ENCODE measurements around the gene CCDC28A.
A peak's percentile ranks its signal among the peaks of the same experiment; 100 is the strongest.
"Not testable (repeated sequence)": the region's sequence is repeated elsewhere in the genome, so short reads cannot be mapped to it uniquely, and the experiment has no call there.

The CCDC28A gene

DNA sequence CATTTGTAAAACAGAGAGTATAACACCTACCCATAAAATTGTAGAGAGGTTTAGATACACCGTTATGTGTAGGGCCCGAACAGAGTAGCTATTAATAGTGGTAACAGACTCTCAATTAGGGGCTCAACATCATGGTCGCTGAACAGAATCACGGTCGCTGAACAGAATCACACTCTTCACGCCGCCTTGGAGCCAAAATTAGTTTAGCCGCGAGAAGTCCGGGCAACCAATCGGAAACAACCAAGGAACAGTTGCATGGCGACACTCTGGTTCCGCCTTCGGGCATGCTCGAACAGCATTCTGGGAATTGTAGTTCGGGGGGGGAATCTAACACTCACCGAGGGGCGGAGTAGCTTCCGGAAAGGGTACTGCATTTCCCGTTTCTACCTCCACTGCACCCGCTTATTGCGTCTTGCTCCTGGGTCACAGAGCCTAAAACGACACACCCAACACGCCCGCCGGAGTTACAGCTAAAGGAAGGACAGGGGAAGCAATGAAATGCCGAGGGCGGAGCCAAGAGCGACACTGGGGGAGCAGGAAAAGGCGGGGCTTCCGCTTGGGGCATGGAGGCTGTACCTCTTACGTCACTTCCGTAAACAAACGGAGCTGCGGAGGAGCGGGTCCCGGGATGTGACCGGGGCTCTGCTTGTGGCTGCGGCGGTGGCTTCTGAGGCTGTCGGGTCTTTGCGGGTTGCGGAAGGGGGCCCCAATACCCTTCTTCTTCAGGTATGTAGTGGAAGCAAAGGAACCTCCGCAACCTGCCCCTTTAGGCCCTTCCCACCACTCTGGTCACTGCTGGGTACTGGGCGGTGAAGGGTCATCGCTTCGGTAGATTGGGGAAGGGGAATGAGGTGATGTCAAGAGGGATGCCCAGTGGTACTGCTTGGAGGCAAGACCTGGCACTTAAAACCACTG lies at the start of gene CCDC28A:
TSS of gene CCDC28A (plus strand) at position 593 of the 915 bp plus-strand sequence. CDS start 2,352 bp downstream, outside the sequence.
- Mint-ChIP-seq H3K9me3 (no peaks in the 10 kb centered on the region), H3K27ac (peak within 1 kb of the TSS; percentile 99), H3K27me3 (no peaks in the 10 kb centered on the region), H3K4me3 (peak within 1 kb of the TSS; percentile 98), H3K36me3 (peaks cover 6% of the 10 kb centered on the region), H3K4me1 (peaks cover 46% of the 10 kb centered on the region)

DNA sequence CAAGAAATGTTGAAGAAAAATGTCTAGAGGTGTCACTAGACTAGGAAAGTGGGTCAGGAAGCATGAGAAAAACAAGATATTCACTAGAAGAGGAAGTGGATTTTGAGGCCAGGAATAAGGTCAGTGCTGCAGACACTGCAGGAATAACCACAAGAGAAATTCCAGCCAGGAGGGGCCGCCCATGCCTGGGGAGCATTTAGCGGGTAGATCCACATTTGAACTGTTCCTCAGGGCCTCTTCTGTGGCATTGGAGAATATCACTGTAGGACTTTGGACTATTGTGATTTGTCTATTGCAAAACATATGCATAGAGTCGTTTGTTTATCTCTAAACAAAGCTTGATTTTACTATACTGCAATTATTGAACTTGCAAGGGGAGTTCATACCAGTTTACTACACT lies 49.6 kb upstream of the CCDC28A start:
- no peaks in the 10 kb centered on the region for H3K36me3 Mint-ChIP-seq
- no peaks in the 10 kb centered on the region for H3K27me3 Mint-ChIP-seq
- no peak overlapping the region for H3K27ac Mint-ChIP-seq
- H3K9me3 Mint-ChIP-seq, result no peaks in the 10 kb centered on the region
- H3K4me1 Mint-ChIP-seq, result no peaks in the 10 kb centered on the region
- no peak overlapping the region for H3K4me3 Mint-ChIP-seq

DNA sequence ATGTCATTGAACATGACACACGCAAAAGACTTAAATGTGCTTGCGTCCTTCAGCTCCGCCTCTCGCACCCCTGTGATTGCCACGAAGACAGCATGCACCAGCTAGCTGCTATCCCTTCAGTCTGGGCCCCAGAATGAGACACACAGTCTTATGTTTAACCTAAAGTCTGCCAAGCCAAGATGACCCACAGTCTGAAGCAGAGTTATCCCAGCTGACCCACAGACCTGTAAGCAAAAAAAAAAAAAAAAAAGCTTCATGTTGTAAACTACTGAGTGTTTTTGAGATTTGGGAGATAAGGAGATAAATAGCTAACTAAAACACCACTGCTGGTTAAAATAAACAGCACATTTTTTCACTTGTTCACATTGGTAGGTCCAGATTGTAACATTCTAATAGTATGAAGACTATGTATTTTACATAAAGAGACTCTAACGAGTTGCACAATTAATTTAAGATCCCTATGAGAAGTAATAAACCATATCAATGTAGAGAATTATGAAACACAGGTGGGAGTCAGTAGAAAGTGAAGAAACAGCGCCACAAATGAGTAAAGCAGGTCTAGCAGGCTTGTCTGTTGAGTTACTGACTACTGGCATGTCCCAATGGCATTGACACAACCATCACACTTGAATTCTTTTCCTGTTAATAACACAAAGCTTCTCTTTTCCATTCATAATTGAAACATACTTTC lies 47.4 kb upstream of the CCDC28A start:
- no peak overlapping the region for H3K4me3 Mint-ChIP-seq
- no peaks in the 10 kb centered on the region for H3K9me3 Mint-ChIP-seq
- no peaks in the 10 kb centered on the region for H3K27me3 Mint-ChIP-seq
- no peak overlapping the region for H3K27ac Mint-ChIP-seq
- no peaks in the 10 kb centered on the region for H3K36me3 Mint-ChIP-seq
- no peaks in the 10 kb centered on the region for H3K4me1 Mint-ChIP-seq

DNA sequence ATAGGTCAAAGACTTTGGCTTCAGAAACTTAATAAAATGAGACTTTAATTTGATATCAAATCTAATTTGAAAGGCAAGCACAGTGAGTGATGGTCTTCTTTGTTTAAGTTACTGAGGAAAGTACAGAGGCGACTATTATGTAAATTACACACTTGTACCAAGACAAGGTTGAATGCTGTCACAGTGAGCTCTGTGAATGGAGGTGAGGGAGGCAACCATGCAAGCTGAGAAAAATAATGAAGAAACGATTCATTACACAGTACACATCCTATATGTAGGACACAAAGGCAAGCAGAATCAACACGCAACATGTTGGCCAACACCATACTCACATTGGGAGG lies 46.8 kb upstream of the CCDC28A start:
- Mint-ChIP-seq H3K36me3 (no peaks in the 10 kb centered on the region), H3K4me3 (no peak overlapping the region), H3K27ac (no peak overlapping the region), H3K4me1 (no peaks in the 10 kb centered on the region), H3K27me3 (no peaks in the 10 kb centered on the region), H3K9me3 (no peaks in the 10 kb centered on the region)

DNA sequence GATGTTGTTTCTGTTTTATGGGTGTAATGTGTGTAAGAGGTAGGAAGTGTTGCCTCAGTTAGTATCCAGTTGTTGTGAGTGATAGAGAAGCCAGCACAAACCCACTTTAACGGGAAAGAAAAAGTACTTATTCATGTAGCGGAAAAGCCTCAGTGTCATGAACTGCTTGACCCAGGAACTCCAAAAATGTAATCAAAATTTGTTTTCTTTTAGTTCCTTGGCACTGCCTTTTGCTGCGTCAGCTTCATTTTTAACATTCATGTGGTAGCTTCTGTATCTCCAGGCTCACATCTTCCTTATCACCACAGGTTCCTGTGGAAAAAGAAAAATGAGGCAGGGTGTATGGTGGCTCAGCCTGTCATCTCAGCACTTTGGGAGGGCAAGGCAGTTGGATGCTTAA lies 46.4 kb upstream of the CCDC28A start:
- no peak overlapping the region for H3K27ac Mint-ChIP-seq
- H3K27me3 Mint-ChIP-seq, result no peaks in the 10 kb centered on the region
- H3K4me3 Mint-ChIP-seq, result no peak overlapping the region
- no peaks in the 10 kb centered on the region for H3K4me1 Mint-ChIP-seq
- no peaks in the 10 kb centered on the region for H3K36me3 Mint-ChIP-seq
- no peaks in the 10 kb centered on the region for H3K9me3 Mint-ChIP-seq

DNA sequence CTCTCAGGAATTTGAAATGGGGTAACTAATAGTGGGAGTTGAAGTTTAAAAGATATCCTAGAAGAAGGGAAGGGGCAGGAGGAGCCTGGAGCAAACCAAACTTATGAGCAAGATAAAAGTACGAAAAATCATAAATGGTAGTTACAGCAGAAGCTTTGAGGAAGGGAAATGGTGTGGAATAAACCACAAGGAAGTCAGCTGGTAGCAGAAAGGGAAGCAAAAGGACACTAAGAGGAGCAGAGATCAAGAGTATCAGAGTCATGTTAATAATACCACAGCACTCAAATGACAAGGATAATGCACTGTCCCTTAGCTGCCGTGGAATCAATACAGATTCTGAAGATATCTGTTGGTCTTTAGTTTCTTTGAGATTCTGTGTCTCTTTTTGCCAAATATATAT lies 44.9 kb upstream of the CCDC28A start:
- no peaks in the 10 kb centered on the region for H3K27me3 Mint-ChIP-seq
- no peaks in the 10 kb centered on the region for H3K9me3 Mint-ChIP-seq
- H3K4me1 Mint-ChIP-seq, result no peaks in the 10 kb centered on the region
- H3K36me3 Mint-ChIP-seq, result no peaks in the 10 kb centered on the region
- H3K27ac Mint-ChIP-seq, result no peak overlapping the region
- H3K4me3 Mint-ChIP-seq, result no peak overlapping the region

DNA sequence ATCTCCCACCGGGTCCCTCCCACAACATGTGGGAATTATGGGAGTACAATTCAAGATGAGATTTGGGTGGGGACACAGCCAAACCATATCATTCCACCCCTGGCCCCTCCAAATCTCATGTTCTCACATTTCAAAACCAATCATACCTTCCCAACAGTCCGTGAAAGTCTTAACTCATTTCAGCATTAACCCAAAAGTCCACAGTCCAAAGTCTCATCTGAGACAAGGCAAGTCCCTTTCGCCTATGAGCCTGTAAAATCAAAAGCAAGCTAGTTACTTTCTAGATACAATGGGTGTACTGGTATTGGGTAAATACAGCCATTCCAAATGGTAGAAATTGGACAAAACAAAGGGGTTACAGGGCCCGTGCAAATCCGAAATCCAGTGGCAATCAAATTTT lies 43.5 kb upstream of the CCDC28A start:
- H3K36me3 Mint-ChIP-seq, H3K27me3 Mint-ChIP-seq, H3K4me3 Mint-ChIP-seq, H3K4me1 Mint-ChIP-seq, H3K27ac Mint-ChIP-seq, H3K9me3 Mint-ChIP-seq: not testable (repeated sequence)

DNA sequence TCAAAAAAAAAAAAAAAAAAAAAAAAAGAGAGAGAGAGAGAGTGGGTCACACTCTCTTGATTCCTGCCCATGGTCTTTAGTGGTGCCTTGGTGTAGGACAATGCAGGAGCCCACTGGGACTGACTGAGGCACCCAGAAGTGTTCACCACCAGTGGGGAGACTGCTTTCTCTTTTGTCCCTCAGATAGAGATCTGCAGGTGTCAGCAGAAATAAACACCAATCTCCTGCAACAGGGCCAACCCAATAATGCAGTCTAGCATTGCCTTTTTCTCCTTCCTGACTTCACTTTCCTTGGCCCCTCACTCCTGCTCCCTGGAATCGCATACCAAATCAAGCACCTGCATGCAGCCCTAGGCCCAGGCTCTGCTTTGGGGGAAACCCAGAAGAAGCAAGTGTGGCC lies 39.0 kb upstream of the CCDC28A start:
- no peak overlapping the region for H3K27ac Mint-ChIP-seq
- peaks cover 5% of the 10 kb centered on the region for H3K9me3 Mint-ChIP-seq
- peaks cover 2% of the 10 kb centered on the region for H3K36me3 Mint-ChIP-seq
- H3K4me3 Mint-ChIP-seq, result no peak overlapping the region
- H3K27me3 Mint-ChIP-seq, result no peaks in the 10 kb centered on the region
- no peaks in the 10 kb centered on the region for H3K4me1 Mint-ChIP-seq

DNA sequence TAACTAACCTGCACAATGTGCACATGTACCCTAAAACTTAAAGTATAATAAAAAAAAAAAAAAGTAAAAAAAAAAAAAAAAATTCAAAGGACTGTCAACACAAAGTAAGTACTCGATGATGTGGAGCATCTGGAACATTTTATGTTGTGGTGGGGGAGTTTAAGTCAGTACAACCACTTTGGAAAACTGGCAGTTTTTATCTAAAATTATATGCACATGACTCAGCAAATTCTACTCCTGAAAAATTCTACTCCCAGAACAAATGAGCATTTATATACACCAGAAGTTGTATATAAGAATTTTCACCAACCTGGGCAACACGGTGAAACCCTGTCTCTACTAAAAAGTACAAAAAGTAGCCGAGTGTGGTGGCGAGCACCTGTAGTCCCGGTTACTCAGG lies 36.9 kb upstream of the CCDC28A start:
- Mint-ChIP-seq H3K36me3 (peaks cover 2% of the 10 kb centered on the region), H3K27me3 (no peaks in the 10 kb centered on the region), H3K4me1 (no peaks in the 10 kb centered on the region), H3K27ac (no peak overlapping the region), H3K9me3 (peaks cover 5% of the 10 kb centered on the region), H3K4me3 (no peak overlapping the region)

DNA sequence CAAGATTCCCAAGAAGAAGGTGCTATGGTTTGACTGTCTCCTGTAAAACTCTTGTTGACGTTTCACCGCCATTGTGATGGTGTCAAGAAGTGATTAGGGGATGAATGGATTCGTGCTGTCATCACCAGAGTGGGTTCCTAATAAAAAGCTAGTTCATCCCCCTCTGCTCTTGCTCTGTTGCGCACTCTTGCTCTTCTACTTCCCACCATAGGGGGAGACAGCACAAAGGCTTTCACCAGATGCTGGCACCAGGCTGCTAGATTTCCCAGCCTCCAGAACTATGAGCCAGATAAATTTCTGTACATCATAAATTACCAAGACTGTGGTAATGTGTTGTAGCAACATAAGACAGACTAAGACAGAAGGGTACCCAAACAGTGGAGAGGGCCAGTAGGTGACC lies 21.6 kb upstream of the CCDC28A start:
- no peaks in the 10 kb centered on the region for H3K36me3 Mint-ChIP-seq
- H3K4me3 Mint-ChIP-seq, result no peak overlapping the region
- H3K4me1 Mint-ChIP-seq, result no peaks in the 10 kb centered on the region
- H3K9me3 Mint-ChIP-seq, result no peaks in the 10 kb centered on the region
- no peaks in the 10 kb centered on the region for H3K27me3 Mint-ChIP-seq
- H3K27ac Mint-ChIP-seq, result no peak overlapping the region

DNA sequence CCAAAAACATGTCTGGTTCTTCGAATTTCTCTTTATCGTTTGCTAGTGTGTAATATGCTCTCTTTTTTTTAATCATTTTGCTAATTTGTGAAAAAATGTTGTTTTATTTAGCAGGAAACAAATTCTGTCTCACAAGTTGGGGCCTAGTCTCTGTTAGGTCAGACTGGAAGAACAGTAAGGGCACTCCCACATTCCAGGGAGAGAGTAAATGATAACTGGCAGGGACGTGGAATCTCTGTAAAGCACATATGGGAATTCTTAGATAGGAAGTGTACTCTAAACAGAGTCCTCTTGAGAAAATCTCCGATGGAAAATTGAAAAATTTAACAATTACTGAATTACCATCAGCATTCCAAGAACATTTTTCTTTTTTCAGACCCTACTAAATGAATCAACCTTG lies 16.4 kb upstream of the CCDC28A start:
- no peaks in the 10 kb centered on the region for H3K9me3 Mint-ChIP-seq
- H3K27me3 Mint-ChIP-seq, result no peaks in the 10 kb centered on the region
- H3K4me1 Mint-ChIP-seq, result no peaks in the 10 kb centered on the region
- no peaks in the 10 kb centered on the region for H3K36me3 Mint-ChIP-seq
- no peak overlapping the region for H3K4me3 Mint-ChIP-seq
- H3K27ac Mint-ChIP-seq, result no peak overlapping the region

DNA sequence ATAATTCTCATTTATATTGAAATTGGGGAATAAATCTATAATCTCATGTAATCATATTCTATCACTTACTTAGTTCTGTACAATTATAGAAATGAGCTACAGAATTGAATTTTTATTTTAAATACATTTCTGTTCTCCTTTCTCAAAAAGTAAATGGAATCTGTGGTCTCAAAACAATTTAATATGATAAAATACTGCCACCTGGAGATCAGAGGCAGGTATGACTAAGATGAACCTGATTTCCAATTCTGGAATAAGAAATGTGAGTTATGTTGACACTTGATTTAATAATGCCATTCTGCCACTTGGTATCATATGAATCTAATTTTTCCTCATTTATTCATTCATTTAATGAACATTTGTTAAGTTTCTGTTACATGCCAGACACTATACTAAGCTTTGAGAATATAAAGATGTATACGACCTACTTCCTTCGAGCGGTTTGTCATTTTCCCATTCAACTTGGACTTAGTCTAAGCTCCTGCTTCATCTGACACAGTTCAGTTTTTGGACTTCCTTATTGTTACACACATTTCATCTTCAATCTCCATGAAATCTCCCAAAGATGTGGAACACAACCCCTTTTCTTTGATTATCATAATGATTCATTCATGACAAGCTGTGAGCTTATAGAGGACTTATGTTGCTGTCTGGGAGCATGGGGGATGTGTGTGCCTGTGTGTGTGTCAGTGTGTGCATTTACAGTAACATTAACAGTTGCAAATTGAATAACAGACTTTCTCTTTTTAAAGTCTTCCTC lies 7.5 kb upstream of the CCDC28A start:
- Mint-ChIP-seq H3K4me3 (no peak overlapping the region), H3K36me3 (no peaks in the 10 kb centered on the region), H3K27me3 (no peaks in the 10 kb centered on the region), H3K27ac (no peak overlapping the region), H3K9me3 (no peaks in the 10 kb centered on the region), H3K4me1 (no peaks in the 10 kb centered on the region)

DNA sequence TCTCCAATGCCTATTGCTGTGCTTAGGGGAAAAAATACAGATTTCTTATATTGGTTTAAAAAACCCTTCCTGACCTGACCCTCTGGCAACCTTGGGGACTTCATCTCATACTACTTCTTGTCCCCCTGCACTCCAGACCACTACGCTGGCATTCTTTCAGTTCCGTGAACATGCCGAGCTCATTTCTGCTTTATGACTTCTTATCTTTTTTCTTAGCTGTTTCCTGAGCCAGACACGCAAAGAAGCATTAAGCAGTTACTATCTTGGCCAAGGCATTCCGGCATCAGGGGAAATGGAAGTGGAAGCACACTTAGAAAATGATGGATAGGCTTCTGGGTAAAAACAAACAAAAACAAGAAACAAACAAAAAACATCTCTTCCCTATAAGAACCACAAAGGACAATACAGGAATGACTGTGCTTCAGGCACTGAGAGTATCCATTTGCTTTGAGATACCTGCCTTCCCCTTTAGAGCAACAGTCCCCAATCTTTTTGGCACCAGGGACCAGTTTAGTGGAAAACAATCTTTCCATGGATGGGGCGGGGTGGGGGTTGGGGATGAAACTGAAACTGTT lies 4.4 kb upstream of the CCDC28A start:
- Mint-ChIP-seq H3K4me3 (no peak overlapping the region), H3K9me3 (no peaks in the 10 kb centered on the region), H3K36me3 (no peaks in the 10 kb centered on the region), H3K27me3 (no peaks in the 10 kb centered on the region), H3K27ac (no peak overlapping the region), H3K4me1 (peaks cover 23% of the 10 kb centered on the region)

DNA sequence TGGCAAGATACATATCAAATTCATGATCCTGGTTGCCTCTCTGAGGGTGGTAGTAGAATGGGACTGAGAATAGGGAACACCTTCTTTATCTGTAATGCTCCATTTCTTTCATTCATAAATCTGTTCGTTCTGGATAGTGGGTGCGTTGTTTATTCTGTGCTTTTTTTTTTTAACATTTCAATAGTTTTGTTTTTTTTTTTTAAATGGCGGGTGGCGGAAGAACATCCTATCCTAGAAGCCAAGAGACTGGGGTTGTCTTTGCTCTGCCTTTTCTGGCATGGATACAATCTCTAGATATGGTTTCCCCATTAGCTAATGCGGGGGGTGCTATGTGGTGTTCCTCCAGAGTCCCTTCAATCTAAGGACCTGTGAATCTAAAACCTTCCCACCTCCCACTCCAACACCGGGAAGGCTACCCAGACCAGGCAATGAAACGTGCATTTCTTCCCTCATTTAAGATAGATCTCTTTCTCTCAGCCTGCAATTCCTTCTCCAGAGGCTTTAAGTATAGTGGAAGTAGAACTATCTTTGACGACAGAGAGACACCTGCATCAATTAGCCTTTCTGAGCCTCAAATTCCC lies 883 bp upstream of the CCDC28A start:
- Mint-ChIP-seq H3K4me3 (peak overlapping the region; percentile 98), H3K27ac (peak overlapping the region; percentile 99), H3K4me1 (peaks cover 43% of the 10 kb centered on the region), H3K27me3 (no peaks in the 10 kb centered on the region), H3K36me3 (peaks cover 3% of the 10 kb centered on the region), H3K9me3 (no peaks in the 10 kb centered on the region)

DNA sequence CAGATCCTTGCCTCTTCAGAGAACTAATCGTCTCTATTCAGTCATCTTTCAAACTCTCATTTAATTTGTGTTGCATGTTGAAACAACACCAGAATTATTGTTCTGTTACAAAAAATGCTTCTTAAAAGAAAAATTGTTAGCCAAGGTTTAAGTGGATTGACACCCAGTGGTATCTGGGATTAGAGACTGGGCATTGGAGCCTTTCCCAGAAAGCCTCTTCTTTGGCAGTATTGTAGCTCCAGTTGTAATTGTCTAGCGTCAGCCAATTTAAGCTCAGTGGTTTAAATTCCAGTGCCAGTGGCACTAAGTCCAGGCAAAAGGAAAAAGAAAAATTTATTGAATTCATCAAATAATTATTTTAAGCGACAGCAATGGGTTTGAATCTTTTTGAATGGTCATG lies 801 bp downstream of the CCDC28A start:
- H3K9me3 Mint-ChIP-seq, result no peaks in the 10 kb centered on the region
- H3K4me1 Mint-ChIP-seq, result peaks cover 51% of the 10 kb centered on the region
- peaks cover 10% of the 10 kb centered on the region for H3K36me3 Mint-ChIP-seq
- H3K27me3 Mint-ChIP-seq, result no peaks in the 10 kb centered on the region
- peak overlapping the region; percentile 98 for H3K4me3 Mint-ChIP-seq
- H3K27ac Mint-ChIP-seq, result no peak overlapping the region
